ENCODE data around the gene NCAPG. TPM values are rescaled to one million over a fixed set of nuclear protein-coding genes. Genes with fewer than 3 reads are reported as not detected.

Gene NCAPG
- total and polyA plus RNA-seq, 10 donors: 1.1 to 10.2 (median 3.8) TPM

- WGBS, 5 donors: 41 to 73% (median 47%) methylated on average over 8 of the region's 8 CpGs
- TF ChIP-seq POLR2A (IDR thresholded peaks at IDR 0.05) (no peak), CTCF (IDR thresholded peaks at IDR 0.05 in 8 of 11, conservative IDR thresholded peaks at IDR 0.05 in 3 of 11) (no peak), POLR2AphosphoS5 (IDR thresholded peaks at IDR 0.05) (no peak)
- no peak for DNase-seq
Observed at GRCh38 chr4:17769406-17770174, 41.2 kb upstream of the NCAPG start.

GRCh38 chr4:17770845-17771244 lies 39.9 kb upstream of the NCAPG start:
- H3K36me3 ChIP-seq: no peaks in the 10 kb centered on the region
- no peak overlapping the region for H3K27ac ChIP-seq
- H3K4me3 ChIP-seq: no peak overlapping the region
- intact Hi-C loops (cut with DNase I; ENCODE audit: low total_unique reads): no loop called here
- peaks cover 0 to 14% (median 3%) of the 10 kb centered on the region in 8 donors for H3K9me3 ChIP-seq
- no peak for DNase-seq
- WGBS, 5 donors: 82 to 92% (median 87%) methylated on average over 4 of the region's 4 CpGs
- TF ChIP-seq POLR2AphosphoS5 (IDR thresholded peaks at IDR 0.05) (no peak), POLR2A (IDR thresholded peaks at IDR 0.05) (no peak), CTCF (IDR thresholded peaks at IDR 0.05 in 8 of 11, conservative IDR thresholded peaks at IDR 0.05 in 3 of 11) (no peak)
- H3K27me3 ChIP-seq (replicated peaks in 1 of 7): peaks cover 0 to 4% (median 0%) of the 10 kb centered on the region in 7 donors
- H3K4me1 ChIP-seq: no peaks in the 10 kb centered on the region

More at GRCh38 chr4:17769406-17770174, 41.2 kb upstream of the NCAPG start:
- Histone ChIP-seq H3K27ac (no peak overlapping the region), H3K9me3 (peaks cover 0 to 14% (median 3%) of the 10 kb centered on the region in 8 donors), H3K4me3 (no peak overlapping the region), H3K36me3 (no peaks in the 10 kb centered on the region), H3K4me1 (no peaks in the 10 kb centered on the region), H3K27me3 (replicated peaks in 1 of 7) (peaks cover 0 to 4% (median 0%) of the 10 kb centered on the region in 7 donors)
- intact Hi-C loops (cut with DNase I; ENCODE audit: low total_unique reads): no loop called here

- Histone ChIP-seq H3K4me1 (no peaks in the 10 kb centered on the region), H3K9me3 (peaks cover 0 to 10% (median 3%) of the 10 kb centered on the region in 8 donors), H3K4me3 (no peak overlapping the region), H3K36me3 (no peaks in the 10 kb centered on the region), H3K27me3 (replicated peaks in 1 of 7) (peaks cover 0 to 4% (median 0%) of the 10 kb centered on the region in 7 donors), H3K27ac (no peak overlapping the region)
- DNase-seq: no peak
- WGBS, 5 donors: 60 to 78% (median 76%) methylated on average over 8 of the region's 8 CpGs
- TF ChIP-seq POLR2AphosphoS5 (IDR thresholded peaks at IDR 0.05) (no peak), POLR2A (IDR thresholded peaks at IDR 0.05) (no peak), CTCF (IDR thresholded peaks at IDR 0.05 in 8 of 11, conservative IDR thresholded peaks at IDR 0.05 in 3 of 11) (no peak)
- intact Hi-C loops (cut with DNase I; ENCODE audit: low total_unique reads): no loop called here
Observed at GRCh38 chr4:17771284-17771908, 39.4 kb upstream of the NCAPG start.

GRCh38 chr4:17773135-17773698 lies 37.6 kb upstream of the NCAPG start:
- DNase-seq: no peak
- Histone ChIP-seq H3K4me3 (no peak overlapping the region), H3K4me1 (no peaks in the 10 kb centered on the region), H3K36me3 (no peaks in the 10 kb centered on the region), H3K27me3 (replicated peaks in 1 of 7) (peaks cover 0 to 2% (median 0%) of the 10 kb centered on the region in 7 donors), H3K27ac (no peak overlapping the region), H3K9me3 (no peaks in the 10 kb centered on the region)
- TF ChIP-seq POLR2A (IDR thresholded peaks at IDR 0.05) (no peak), CTCF (IDR thresholded peaks at IDR 0.05 in 8 of 11, conservative IDR thresholded peaks at IDR 0.05 in 3 of 11) (no peak), POLR2AphosphoS5 (IDR thresholded peaks at IDR 0.05) (no peak)
- intact Hi-C loops (cut with DNase I; ENCODE audit: low total_unique reads): no loop called here
- WGBS, 5 donors: 67 to 74% (median 72%) methylated on average over 10 of the region's 10 CpGs

Data from spleen (tissue), 11 donors.